Stimulated activated naive B cell treated with anti-CD40 and anti-IgM and Interleukin-4, amounts not matched to agents 10 μg/mL and 1 μg/mL and 100 μg/mL, for 72 hours (primary cell): ENCODE data around the gene NDST4.

ENCODE experiments used
- ATAC-seq, 2 donors: fragments of 150-1000 bp; cut with Tn5 transposase; replicated peaks; 2 replicates each; pipeline ENCODE4 v1.10.0; 2021; ENCODE audit warnings: moderate library complexity in 1 of 2
- DNase-seq: peaks from one replicate; pipeline ENCODE4 v3.0.0; 2021
- H3K27ac Mint-ChIP-seq: one replicate; pipeline ENCODE4 v1.8.0; 2022; ENCODE audit warnings: mild to moderate bottlenecking, mixed read lengths
- H3K27me3 Mint-ChIP-seq, 2 donors: one replicate each; pipeline ENCODE4 v1.8.0; 2022; ENCODE audit warnings: mixed read lengths in 2 of 2
- H3K36me3 Mint-ChIP-seq, 2 donors: one replicate each; pipeline ENCODE4 v1.8.0; 2022; ENCODE audit warnings: mixed read lengths in 2 of 2, mild to moderate bottlenecking in 1 of 2
- H3K4me1 Mint-ChIP-seq, 2 donors: one replicate each; pipeline ENCODE4 v1.8.0; 2022; ENCODE audit warnings: mixed read lengths in 2 of 2, mild to moderate bottlenecking in 1 of 2
- H3K4me3 Mint-ChIP-seq, 2 donors: one replicate each; pipeline ENCODE4 v1.8.0; 2022; ENCODE audit warnings: mild to moderate bottlenecking in 2 of 2, mixed read lengths in 2 of 2, moderate library complexity in 1 of 2
- H3K9me3 Mint-ChIP-seq, 2 donors: one replicate each; pipeline ENCODE4 v1.8.0; 2022; ENCODE audit warnings: mixed read lengths in 2 of 2, mild to moderate bottlenecking in 1 of 2

Gene NDST4

DNA sequence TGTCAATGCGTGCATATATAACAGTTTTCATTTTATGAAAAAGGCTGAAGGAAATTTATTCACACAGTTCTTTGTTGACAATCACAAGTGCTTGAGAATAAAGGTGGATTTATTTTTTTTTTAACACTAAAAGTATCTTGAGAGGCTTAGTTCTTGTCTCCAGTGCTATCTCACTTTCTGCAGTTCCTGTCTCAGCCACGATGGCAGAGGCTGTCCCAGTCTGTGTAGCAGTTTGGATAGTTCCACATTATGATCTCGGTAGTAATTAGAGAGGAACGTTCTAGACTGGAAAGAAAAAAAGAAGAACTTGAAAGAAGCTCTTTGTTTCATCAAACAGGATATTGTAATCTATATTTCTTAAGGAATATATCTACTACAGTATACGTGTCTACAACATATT, 285.8 kb downstream of the NDST4 start:
- no peak for DNase-seq
- H3K27ac Mint-ChIP-seq: no peak overlapping the region
- H3K36me3 Mint-ChIP-seq: no peaks in the 10 kb centered on the region
- no peaks in the 10 kb centered on the region for H3K27me3 Mint-ChIP-seq
- H3K9me3 Mint-ChIP-seq: no peaks in the 10 kb centered on the region
- H3K4me1 Mint-ChIP-seq: no peaks in the 10 kb centered on the region
- no peak overlapping the region for H3K4me3 Mint-ChIP-seq
- no peak for ATAC-seq

DNA sequence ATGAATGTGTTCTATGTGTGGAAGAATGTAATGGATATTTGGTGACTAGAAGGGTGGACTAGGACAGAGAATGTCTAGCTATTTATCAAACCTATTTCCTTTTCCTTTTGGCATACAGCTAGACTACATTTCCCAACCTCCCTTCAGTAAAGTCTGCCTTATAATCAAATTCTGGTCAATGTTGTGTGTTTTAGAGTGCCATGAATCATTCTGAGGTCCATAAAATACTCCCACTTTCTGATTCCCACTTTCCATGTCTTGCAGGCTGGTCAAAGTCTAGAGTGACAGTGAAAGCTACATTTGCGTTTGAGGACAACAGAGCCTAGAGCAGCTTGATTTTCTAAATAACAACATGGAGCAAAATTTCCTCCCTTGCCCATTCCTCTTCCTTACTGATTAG, 297.7 kb downstream of the NDST4 start:
- DNase-seq (no peak), ATAC-seq (no peak)
- no peaks in the 10 kb centered on the region for H3K27me3 Mint-ChIP-seq
- H3K4me3 Mint-ChIP-seq: no peak overlapping the region
- no peaks in the 10 kb centered on the region for H3K36me3 Mint-ChIP-seq
- H3K27ac Mint-ChIP-seq: no peak overlapping the region
- H3K9me3 Mint-ChIP-seq: no peaks in the 10 kb centered on the region
- H3K4me1 Mint-ChIP-seq: no peaks in the 10 kb centered on the region

DNA sequence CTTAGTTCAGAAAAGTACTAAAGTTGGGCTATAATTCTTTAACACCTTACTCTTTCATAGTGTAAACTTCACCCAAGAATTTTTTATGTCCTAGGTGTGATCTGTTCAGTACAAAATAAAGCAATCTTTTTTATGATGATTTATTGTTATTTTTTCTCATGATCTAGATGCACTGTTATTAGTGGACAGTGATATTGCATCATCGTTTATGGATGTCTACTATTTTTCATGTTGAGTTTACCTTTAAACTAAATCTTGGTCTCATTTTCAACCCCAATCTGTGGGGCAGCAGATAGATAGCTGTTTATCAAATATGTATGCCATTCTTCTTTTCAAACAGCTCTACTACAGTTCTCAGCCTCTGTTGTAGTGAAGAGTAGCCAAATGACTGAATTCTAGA, 299.5 kb downstream of the NDST4 start:
- DNase-seq: no peak
- no peaks in the 10 kb centered on the region for H3K4me1 Mint-ChIP-seq
- H3K9me3 Mint-ChIP-seq: no peaks in the 10 kb centered on the region
- no peak overlapping the region for H3K4me3 Mint-ChIP-seq
- H3K36me3 Mint-ChIP-seq: no peaks in the 10 kb centered on the region
- ATAC-seq: no peak
- H3K27ac Mint-ChIP-seq: no peak overlapping the region
- no peaks in the 10 kb centered on the region for H3K27me3 Mint-ChIP-seq

DNA sequence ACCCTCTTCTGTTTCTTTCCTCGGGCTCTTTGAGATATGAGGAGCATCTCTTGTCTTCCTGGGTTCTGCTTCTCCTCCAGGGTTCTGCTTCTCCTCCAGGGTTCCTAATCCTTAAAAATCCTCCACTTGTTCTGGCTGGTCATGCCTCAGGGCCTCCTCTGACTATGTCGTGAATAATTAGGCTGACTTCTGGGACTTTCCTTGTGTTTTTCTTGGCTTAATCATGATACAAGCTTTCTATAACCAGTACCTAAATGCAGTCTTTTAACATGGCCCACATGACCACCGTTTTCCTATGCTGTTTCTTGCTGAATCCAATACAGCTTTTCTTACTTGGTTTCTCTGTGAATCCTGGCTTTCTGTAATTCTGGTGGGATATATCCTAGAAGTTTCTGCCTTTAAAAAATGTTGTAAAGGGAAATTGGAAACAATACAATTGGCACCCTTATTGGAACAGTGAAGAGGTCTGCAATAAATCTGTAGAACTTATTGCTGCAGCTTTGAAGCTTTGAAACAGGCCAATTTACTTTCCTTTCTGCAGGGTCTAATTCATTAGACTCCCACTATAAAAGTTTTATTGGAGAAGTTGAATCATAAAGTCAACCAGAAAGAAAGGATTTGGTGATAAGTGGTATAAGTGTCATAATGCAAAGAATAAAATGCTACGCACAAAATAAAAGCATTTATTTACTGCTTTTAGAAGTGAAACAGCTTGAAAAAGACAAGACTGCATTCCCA, 301.7 kb downstream of the NDST4 start:
- ATAC-seq (no peak), DNase-seq (no peak)
- no peak overlapping the region for H3K27ac Mint-ChIP-seq
- H3K9me3 Mint-ChIP-seq: no peaks in the 10 kb centered on the region
- H3K4me1 Mint-ChIP-seq: peaks cover 4 to 12% of the 10 kb centered on the region in 2 donors
- H3K4me3 Mint-ChIP-seq: no peak overlapping the region
- no peaks in the 10 kb centered on the region for H3K36me3 Mint-ChIP-seq
- peaks cover 6 to 13% of the 10 kb centered on the region in 2 donors for H3K27me3 Mint-ChIP-seq

DNA sequence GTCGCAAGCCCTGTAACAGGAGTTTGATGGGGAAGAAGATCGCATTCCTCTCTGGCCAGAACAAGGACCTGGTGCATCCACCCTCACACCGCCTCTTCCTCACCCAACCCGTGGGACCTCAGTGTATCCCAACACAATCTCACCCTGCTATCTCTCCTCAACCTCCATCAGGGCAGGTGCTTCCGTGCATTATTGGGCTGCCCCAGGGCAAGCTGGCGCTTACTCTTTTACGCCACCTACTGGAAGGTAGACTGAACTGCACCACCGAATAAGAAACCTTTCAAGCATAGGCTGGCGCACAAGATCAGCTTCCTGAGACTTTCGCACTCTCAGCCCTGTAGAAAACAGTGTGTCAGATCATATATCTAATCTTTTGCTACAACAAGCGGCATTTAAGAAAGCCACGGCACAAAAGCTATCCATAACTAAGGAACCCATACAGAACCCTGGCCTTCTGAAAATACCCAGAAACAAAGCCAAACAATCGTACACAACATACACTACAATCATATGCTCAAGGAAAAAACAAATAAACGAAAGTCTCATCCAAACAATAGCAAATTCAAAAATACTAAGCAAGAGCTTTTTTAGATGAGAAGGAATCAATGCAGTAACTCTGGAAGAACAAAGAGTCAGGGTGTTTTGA, 305.5 kb downstream of the NDST4 start:
- Mint-ChIP-seq H3K27ac (no peak overlapping the region), H3K4me3 (no peak overlapping the region), H3K36me3 (no peaks in the 10 kb centered on the region), H3K27me3 (peaks cover 6 to 13% of the 10 kb centered on the region in 2 donors), H3K4me1 (peaks cover 4 to 12% of the 10 kb centered on the region in 2 donors), H3K9me3 (no peaks in the 10 kb centered on the region)
- DNase-seq (peak; percentile 9), ATAC-seq (peak; percentile 85)

DNA sequence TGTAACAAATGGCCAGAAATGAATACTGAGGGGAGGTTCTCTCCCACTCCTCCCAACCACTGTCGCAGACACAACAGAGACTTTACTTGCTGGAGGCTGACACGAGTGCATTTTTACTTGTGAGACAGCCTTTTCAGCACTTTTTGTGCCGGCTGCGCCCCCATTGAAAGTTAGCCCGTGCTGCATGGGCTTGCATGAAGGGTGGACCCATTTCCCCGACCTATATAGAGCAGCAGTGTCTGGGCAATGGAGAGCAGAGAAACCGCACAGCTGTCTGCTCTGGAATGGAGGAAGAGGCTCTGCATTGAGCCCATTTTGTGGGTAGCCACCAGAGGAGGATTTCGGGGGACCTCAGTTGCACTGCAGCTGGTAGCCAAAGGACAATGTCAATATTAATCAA, 306.1 kb downstream of the NDST4 start:
- H3K9me3 Mint-ChIP-seq: no peaks in the 10 kb centered on the region
- H3K4me3 Mint-ChIP-seq: no peak overlapping the region
- DNase-seq: no peak
- no peaks in the 10 kb centered on the region for H3K36me3 Mint-ChIP-seq
- peak; percentile 23 to 29 for ATAC-seq
- H3K27ac Mint-ChIP-seq: no peak overlapping the region
- peaks cover 6 to 13% of the 10 kb centered on the region in 2 donors for H3K27me3 Mint-ChIP-seq
- H3K4me1 Mint-ChIP-seq: peaks cover 4 to 12% of the 10 kb centered on the region in 2 donors

DNA sequence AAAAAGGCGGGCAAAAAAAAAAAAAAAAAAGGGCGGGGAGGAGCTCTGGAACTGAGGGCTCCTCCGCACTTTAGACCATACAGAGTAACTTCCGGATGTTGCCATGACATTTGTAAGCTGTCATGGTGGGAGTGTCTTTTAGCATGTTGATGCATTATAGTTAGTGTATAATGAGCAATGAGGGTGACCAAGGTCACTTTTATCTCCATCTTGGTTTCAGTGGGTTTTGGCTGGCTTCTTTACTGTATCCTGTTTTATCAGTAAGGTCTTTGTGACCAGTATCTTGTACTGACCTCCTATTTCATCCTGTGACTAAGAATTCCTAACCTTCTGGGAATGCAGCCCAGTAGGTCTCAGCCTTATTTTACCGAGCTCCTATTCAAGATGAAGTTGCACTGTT, 321.4 kb downstream of the NDST4 start:
- no peaks in the 10 kb centered on the region for H3K9me3 Mint-ChIP-seq
- no peak overlapping the region for H3K27ac Mint-ChIP-seq
- peaks cover 4 to 5% of the 10 kb centered on the region in 2 donors for H3K27me3 Mint-ChIP-seq
- H3K4me3 Mint-ChIP-seq: no peak overlapping the region
- DNase-seq (no peak), ATAC-seq (no peak)
- no peaks in the 10 kb centered on the region for H3K36me3 Mint-ChIP-seq
- H3K4me1 Mint-ChIP-seq: no peaks in the 10 kb centered on the region

DNA sequence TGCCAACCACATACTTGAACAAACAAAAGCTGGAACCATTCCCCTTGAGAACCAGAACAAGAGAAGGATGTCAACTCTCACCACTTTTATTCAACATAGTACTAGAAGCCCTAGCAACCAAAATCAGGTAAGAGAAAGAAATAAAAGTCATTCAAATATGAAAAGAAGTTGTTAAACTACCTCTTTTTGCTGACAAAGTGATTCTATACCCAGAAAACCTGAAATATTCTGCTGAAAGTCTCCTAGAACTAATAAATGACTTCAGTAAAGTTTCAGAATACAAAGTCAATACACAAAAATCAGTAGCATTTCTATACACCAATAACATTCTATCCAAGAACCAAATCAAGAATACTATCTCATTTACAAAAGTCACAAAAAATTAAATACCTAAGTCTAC, 327.9 kb downstream of the NDST4 start:
- H3K9me3 Mint-ChIP-seq: no peaks in the 10 kb centered on the region
- no peak overlapping the region for H3K27ac Mint-ChIP-seq
- H3K4me3 Mint-ChIP-seq: no peak overlapping the region
- ATAC-seq (no peak), DNase-seq (no peak)
- H3K4me1 Mint-ChIP-seq: no peaks in the 10 kb centered on the region
- no peaks in the 10 kb centered on the region for H3K36me3 Mint-ChIP-seq
- H3K27me3 Mint-ChIP-seq: peaks cover 5 to 9% of the 10 kb centered on the region in 2 donors

DNA sequence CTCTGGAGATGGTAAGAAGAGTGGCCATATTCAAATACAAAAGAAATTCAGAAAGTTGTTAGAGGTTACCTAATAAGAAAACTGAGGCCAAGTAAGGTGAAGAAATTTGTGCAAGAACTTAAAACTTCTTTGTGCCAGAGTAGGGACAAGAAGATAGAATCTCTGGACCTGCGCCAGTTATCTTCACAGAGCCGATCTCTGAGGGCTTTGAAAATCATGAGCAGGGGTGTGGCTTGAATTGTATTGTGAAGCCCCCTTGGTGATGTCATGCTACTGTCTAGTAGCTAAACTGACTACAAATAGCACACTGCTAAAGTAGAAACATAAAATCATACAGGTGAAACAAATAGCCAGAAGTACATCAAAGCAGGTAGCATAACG, 330.2 kb downstream of the NDST4 start:
- H3K9me3 Mint-ChIP-seq: peaks cover 0 to 3% of the 10 kb centered on the region in 2 donors
- no peak overlapping the region for H3K4me3 Mint-ChIP-seq
- no peak for DNase-seq

DNA sequence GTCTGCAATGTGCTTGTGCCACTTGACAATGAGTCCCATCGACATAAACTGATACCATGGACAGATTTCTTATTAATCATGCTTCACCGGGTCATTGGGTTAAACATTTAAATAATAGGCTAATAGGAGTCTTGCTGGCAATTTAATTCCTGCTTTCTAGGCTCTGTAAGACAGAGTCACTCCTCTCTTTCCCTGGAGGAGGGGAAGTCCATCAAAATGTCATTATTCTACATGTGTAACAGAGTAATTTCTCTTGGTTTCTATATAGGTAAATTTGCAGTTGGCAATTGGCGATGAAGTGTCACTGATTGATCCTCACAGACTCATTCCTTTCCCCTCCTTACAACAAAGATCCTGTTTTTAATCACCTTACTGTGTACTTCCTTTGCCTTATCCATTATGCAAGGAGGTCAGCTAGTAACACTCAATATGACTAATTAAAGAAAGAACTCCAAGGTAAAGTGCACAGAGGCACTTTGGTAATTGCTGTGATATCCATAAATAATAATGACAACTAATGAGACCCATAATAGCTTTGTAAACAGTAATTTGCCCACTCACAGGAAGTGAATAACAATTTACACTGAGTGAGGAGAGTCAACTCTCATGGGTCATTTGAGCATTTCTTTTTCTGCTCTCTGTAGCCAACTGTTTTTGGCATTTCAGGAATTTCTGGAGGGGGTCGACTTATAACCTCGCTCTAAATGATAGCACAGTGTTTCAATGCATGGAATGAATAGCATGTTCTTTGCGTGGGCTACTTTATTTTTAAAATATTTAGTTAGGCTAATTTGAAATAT, 330.8 kb downstream of the NDST4 start:
- no peaks in the 10 kb centered on the region for H3K4me1 Mint-ChIP-seq
- DNase-seq (no peak), ATAC-seq (no peak)
- H3K9me3 Mint-ChIP-seq: peaks cover 0 to 3% of the 10 kb centered on the region in 2 donors
- H3K4me3 Mint-ChIP-seq: no peak overlapping the region
- no peaks in the 10 kb centered on the region for H3K36me3 Mint-ChIP-seq
- peaks cover 5 to 14% of the 10 kb centered on the region in 2 donors for H3K27me3 Mint-ChIP-seq
- no peak overlapping the region for H3K27ac Mint-ChIP-seq

More for the DNA sequence above, 330.2 kb downstream of the NDST4 start:
- Mint-ChIP-seq H3K36me3 (no peaks in the 10 kb centered on the region), H3K27ac (no peak overlapping the region), H3K27me3 (peaks cover 5 to 13% of the 10 kb centered on the region in 2 donors), H3K4me1 (no peaks in the 10 kb centered on the region)
- no peak for ATAC-seq

DNA sequence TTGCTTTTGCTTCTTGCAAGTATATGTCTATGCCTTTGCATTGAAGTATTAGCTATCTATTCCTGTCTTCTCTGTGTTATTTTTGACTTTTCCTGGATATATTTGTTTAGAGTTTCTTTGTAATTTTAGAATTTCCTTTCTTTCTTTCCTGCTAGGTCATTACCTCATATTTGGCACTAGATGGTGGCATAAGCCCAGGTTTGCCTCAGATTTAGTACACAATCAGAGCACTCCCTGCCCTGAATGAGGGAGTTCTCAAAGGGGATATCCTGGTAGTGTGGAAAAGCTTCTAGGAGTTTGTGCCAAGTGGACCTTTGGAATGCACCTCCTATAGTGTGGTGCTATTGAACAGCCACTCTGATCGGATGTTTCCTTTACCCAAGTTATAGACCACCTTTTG, 333.2 kb downstream of the NDST4 start:
- H3K4me1 Mint-ChIP-seq: no peaks in the 10 kb centered on the region
- H3K27ac Mint-ChIP-seq: no peak overlapping the region
- peaks cover 0 to 3% of the 10 kb centered on the region in 2 donors for H3K9me3 Mint-ChIP-seq
- ATAC-seq (peak in 1 of 2 donors; percentile 29), DNase-seq (no peak)
- H3K27me3 Mint-ChIP-seq: peaks cover 5 to 14% of the 10 kb centered on the region in 2 donors
- no peaks in the 10 kb centered on the region for H3K36me3 Mint-ChIP-seq
- no peak overlapping the region for H3K4me3 Mint-ChIP-seq
